Motor neuron (in vitro differentiated cells): Measurements from ENCODE around the gene NKD2. TPM values are rescaled to one million over a fixed set of nuclear protein-coding genes. Genes with fewer than 3 reads are reported as not detected.
"Not testable (repeated sequence)": the region's sequence is repeated elsewhere in the genome, so short reads cannot be mapped to it uniquely, and the experiment has no call there.

Source experiments
- ATAC-seq, 8 experiments: fragments of 200-7000 bp; cut with Tn5 transposase; replicated peaks in 6 of 8; 2 replicates each; pipeline ENCODE4 v1.8.0; 2021; ENCODE audit warnings: mild to moderate bottlenecking in 8 of 8, moderate library complexity in 8 of 8
- H3K27ac ChIP-seq, 2 donors: fragments of 250-450 bp; sonication (Bioruptor Pico); 2 replicates each; pipeline ENCODE4 v1.9.0; 2021; ENCODE audit warnings: antibody characterized with exemption in 2 of 2, mild to moderate bottlenecking in 2 of 2, moderate library complexity in 1 of 2
- H3K4me1 ChIP-seq, 2 donors: fragments of 250-450 bp; sonication (Bioruptor Pico); replicated peaks in 1 of 2; 2 replicates each; pipeline ENCODE4 v1.6.1; 2021; ENCODE audit warnings: antibody characterized with exemption in 2 of 2, mild to moderate bottlenecking in 2 of 2, moderate library complexity in 1 of 2
- H3K4me3 ChIP-seq, 5 donors: fragments of 250-450 bp; sonication (Bioruptor Pico); 2 replicates each; pipeline ENCODE4 v1.9.0; 2021; ENCODE audit warnings: antibody characterized with exemption in 5 of 5, mild to moderate bottlenecking in 5 of 5, moderate library complexity in 4 of 5
- WGBS, 10 experiments: fragments of 450-650 bp; shearing (Covaris generic); methylation state at CpG; one replicate each; pipeline ENCODE4 v1.0.0; 2022; 5-methylcytosine and 5-hydroxymethylcytosine counted together
- in situ Hi-C, 9 experiments: fragments of 400-800 bp; cut with MboI; loops; one replicate each; pipeline ENCODE4 v1.15.0; 2021; ENCODE audit warnings: low sequenced_read_pairs in 9 of 9, low pct_unique_long_range_greater_than_20kb in 2 of 9; ENCODE audit not compliant: unreplicated experiment in 9 of 9
- total RNA-seq, 8 experiments: library from RNA; unstranded; fragments of 300-600 nt; gene quantifications; 2 replicates each; pipeline versions ENCODE4 v1.2.3 to v1.2.4, GENCODE V29; 2022

The NKD2 gene
- total RNA-seq, 8 experiments from 2014 or later, result 0.41 to 19.2 (median 6.8) TPM; not detected in 1

- no CpG with 5 or more reads among the region's 9 CpGs for WGBS, 10 experiments
- H3K4me3 ChIP-seq, in situ Hi-C loops, ATAC-seq: not testable (repeated sequence)
- H3K4me1 ChIP-seq, result peaks cover 16 to 19% of the 10 kb centered on the region in 2 donors
- H3K27ac ChIP-seq, result peak overlapping the region; percentile 48 to 72
Measured at GRCh38 chr5:1021969-1022336, 13.4 kb downstream of the NKD2 start.

DNA sequence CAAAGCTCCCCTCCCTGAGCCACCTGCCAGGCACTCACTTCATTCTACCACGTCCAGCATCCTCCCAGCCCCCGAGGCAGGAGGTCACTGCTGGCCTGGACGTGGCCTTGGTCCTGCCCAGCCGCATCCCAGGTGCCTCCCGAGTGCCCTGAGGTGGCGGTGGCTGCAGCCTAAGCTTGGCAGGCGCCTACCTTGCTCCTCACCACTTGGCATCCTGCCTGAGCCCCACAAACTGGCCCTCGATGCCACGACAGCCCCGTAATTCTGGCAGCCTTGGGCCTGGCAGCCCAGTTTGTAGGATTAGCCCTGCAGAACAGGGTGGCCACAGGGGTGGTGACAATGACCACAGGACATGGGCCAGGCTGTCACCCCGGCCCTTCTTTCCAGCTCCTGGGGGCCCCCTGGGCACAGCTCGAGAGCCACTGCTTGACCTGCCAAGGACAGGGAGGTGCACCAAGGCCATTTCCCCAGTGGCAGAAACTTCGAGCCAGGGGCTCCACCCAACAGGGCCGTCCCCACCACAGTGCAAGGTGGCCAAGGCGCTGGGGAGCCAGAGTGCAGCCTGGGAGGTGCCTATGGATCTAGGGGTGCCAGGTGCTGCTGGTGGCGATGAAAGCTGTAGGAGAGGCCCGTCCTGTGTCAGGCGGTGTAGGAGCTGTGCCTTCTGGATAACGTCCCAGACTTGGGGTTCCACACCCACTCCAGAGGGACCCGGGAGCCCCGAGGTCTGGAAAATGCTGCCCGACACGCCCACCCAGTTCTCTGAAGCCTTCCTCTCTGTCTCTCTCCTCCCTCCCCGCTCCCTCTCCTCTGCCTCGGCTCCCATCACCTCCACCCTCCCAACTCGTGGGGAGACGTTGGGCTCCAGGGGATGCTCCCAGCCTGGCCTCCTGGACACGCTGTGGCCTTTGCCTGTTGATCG is 18.4 kb downstream of the NKD2 start:
- ATAC-seq, result no peak
- WGBS, 10 experiments, result 37 to 100% (median 76%) methylated on average over 3 to 6 of the region's 29 CpGs; no CpG with 5 or more reads in 6 of the 10 experiments
- in situ Hi-C loops, result no loop called here

DNA sequence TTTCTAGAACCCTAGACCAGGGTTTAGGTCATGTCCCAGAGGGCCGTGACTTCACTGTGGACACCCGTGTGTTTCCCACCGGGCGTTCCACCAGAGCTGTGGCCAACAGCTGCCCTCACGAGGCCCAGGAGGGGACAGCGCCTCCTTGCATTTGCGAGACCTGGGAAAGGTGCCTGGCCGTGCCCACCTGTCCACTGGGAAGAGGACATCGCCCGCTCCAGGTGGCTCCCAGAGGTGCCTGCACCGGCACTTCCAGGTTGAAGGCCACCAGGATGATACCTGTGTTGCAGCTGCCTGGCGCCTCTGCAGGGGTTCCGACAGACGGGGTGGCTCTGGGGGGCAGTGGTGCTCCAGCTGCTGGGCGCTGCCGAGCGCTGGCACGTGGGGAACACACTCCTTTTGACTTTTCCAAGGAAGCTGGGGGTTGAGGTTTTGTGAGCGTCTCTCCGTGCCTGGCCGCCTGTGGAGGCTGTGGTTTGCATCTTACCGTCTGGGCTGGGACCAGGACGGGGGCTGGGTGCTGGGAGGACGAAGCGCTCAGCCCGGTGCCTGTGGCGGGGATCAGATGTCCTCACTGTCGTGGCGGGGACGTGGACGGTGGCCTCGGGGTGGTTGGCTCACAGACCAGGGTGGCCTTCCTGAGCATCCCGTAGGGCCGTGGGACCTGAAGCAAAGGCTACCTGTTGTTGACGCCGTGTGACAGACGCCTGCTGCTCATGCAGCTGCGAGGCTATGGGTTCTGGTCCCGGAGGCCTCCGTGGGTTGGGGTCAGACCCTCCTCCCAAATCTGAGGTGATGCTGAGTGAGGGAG is 19.2 kb downstream of the NKD2 start:
- WGBS, 10 experiments, result 50 to 100% (median 90%) methylated on average over 2 to 8 of the region's 40 CpGs; no CpG with 5 or more reads in 4 of the 10 experiments
- Histone ChIP-seq H3K4me1 (peaks cover 9% of the 10 kb centered on the region in 2 donors), H3K27ac (no peak overlapping the region), H3K4me3 (no peak overlapping the region)
- no peak for ATAC-seq
- in situ Hi-C loops, result no loop called here

More for the DNA sequence above, 18.4 kb downstream of the NKD2 start:
- Histone ChIP-seq H3K4me1 (peaks cover 9% of the 10 kb centered on the region in 2 donors), H3K4me3 (no peak overlapping the region), H3K27ac (no peak overlapping the region)

DNA sequence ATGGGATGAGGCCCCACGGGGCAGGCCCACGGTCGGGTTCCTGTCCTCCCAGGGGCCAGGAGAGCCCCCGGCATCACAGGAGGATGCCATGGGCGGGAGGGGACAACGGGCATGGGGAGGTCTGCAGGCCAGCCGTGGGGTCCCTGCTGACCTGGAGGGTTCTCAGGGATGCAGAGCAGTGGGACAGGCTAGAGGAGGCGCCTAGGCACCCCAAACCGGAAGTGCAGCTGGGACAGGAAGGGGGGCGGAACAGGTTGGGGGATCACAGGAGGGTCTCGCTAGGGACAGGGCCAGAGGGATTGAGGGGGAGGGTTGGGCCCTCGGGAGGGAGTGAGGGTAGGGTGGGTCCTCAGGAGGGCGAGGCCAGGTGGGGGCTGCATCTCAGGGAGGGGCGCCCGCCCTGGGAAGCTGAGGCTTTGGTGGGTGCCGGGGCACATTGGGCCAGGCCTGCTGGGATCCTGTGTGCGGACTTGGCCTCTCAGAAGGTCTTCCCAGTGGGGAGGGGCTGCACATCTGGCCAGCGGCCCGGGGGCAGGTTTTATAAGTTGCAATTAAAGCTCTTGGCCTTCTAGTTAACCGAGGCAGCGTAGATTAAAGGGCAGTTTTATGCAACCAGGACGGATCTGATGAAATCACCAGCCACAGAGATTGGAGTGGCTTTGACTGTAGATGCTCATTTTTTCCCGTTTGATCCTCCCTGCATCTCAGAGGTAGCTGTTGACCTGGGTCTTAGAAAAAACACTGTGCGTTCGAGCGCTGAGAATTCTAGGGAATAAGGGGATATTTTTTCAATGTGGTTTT is 20.1 kb downstream of the NKD2 start:
- no peak overlapping the region for H3K27ac ChIP-seq
- WGBS, 10 experiments, result 20 to 88% (median 74%) methylated on average over 1 to 6 of the region's 26 CpGs; no CpG with 5 or more reads in 4 of the 10 experiments
- ATAC-seq, result peak in 2 of 8 experiments; percentile 15 to 17
- in situ Hi-C loops, result no loop called here
- no peak overlapping the region for H3K4me3 ChIP-seq
- H3K4me1 ChIP-seq, result peaks cover 9% of the 10 kb centered on the region in 2 donors

DNA sequence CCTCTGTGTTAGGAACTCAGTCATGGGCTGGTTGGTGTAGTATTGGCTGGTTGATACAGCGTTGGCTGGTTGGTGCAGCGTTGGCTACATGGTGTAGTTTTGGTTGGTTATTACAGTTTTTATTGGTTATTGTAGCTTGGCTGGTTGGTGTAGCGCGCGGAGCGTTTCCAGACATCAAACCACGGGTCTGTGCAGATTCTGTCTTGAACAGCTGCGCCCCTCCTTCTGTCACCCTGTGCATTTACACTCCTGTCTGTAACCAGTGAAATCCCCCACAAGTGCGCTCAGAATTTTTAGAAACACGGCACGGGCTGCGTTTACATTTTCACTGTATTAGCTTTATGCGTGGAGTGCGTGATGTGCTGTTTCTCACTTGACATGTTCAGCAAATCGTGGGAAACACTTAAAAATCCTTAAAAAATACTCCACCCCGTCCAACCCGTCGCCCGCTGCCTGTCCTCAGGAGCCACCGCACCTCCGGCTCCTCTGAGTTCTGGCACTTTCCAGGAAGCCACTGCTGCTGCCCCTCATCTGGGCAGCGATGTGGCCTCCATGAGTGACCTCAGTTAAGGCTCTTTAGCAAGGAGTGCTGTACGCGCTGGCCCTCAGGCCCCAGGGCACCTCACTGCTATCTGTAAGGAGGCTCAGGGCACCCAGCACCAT is 20.8 kb downstream of the NKD2 start:
- 51 to 88% (median 85%) methylated on average over 3 to 17 of the region's 24 CpGs; no CpG with 5 or more reads in 3 of the 10 experiments for WGBS, 10 experiments
- no peak overlapping the region for H3K27ac ChIP-seq
- H3K4me3 ChIP-seq, result no peak overlapping the region
- peak in 1 of 8 experiments; percentile 32 for ATAC-seq
- peaks cover 9% of the 10 kb centered on the region in 2 donors for H3K4me1 ChIP-seq
- in situ Hi-C loops, result no loop called here

GRCh38 chr5:1029945-1030625 is 21.5 kb downstream of the NKD2 start:
- no peak overlapping the region for H3K27ac ChIP-seq
- WGBS, 10 experiments, result 24 to 76% (median 55%) methylated on average over 2 to 4 of the region's 10 CpGs; no CpG with 5 or more reads in 7 of the 10 experiments
- in situ Hi-C loops, result no loop called here
- peak in 1 of 8 experiments; percentile 14 for ATAC-seq
- no peak overlapping the region for H3K4me3 ChIP-seq
- peaks cover 9% of the 10 kb centered on the region in 2 donors for H3K4me1 ChIP-seq

DNA sequence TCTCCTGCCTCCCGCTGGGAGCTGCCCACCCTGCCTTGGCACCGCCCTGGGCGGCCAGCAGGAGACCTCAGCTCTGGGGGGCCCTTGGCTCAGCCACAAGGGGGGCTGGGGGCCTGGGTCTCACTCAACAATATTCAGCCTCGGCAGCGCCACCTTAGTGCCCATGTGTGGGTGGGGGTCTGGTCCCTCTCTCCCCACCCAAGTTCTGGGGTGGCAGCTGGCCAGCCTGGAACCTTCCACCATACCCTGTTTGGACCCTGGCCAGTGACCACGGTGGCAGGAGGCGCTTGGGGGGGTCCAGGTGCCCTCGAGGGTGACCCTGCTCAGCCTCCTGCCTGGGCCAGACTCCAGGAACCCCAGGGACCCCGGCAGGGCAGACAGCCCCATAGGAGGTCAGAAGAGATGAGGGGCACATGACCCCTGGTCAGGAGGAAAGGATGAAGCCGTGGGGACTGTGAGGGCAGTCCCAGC is 22.2 kb downstream of the NKD2 start:
- 20 to 100% (median 83%) methylated on average over 1 to 4 of the region's 10 CpGs; no CpG with 5 or more reads in 7 of the 10 experiments for WGBS, 10 experiments
- in situ Hi-C loops, result no loop called here

DNA sequence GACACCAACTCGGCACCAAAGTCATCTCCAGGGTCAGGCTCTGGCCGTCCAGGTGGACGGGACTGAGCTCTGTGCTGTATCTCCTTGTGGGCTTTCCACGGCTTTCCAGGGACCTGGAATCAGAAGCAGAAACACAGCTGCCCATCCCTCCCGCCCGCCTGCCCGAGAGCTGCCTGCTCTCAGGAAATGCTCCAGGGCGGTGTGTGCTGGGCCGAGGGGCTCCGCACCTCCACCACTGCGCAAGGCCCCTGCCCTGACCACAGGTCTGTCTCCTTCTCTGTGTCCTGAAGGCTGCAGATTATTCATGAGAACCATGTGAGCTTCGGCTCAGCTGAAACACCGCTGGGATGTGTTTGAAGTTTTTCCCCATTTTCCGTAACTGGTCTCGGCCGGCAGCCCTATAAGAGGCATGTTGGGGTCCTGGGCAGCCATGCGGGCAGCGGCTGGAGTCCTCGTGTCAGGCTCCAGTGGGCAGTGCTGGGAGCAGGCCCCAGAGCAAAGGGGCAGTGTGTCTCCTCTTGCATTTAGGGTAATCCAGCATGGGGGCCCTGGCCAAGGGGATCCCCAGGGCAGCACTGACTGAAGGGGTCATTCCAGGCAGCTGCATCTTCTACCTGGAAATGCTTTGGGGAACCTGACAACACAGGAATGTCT is 22.8 kb downstream of the NKD2 start:
- 29 to 81% (median 69%) methylated on average over 1 to 5 of the region's 19 CpGs; no CpG with 5 or more reads in 4 of the 10 experiments for WGBS, 10 experiments
- ATAC-seq, result no peak
- H3K4me1 ChIP-seq, result peaks cover 9% of the 10 kb centered on the region in 2 donors
- no peak overlapping the region for H3K4me3 ChIP-seq
- no peak overlapping the region for H3K27ac ChIP-seq
- in situ Hi-C loops, result no loop called here

More for the DNA sequence above, 22.2 kb downstream of the NKD2 start:
- ATAC-seq, result peak in 1 of 8 experiments; percentile 8
- Histone ChIP-seq H3K27ac (no peak overlapping the region), H3K4me3 (no peak overlapping the region), H3K4me1 (peaks cover 9% of the 10 kb centered on the region in 2 donors)

GRCh38 chr5:1032011-1032410 is 23.4 kb downstream of the NKD2 start:
- WGBS, 10 experiments, result 80 to 100% (median 92%) methylated on average over 2 to 5 of the region's 16 CpGs; no CpG with 5 or more reads in 6 of the 10 experiments
- in situ Hi-C loops, result no loop called here
- ATAC-seq, result no peak

DNA sequence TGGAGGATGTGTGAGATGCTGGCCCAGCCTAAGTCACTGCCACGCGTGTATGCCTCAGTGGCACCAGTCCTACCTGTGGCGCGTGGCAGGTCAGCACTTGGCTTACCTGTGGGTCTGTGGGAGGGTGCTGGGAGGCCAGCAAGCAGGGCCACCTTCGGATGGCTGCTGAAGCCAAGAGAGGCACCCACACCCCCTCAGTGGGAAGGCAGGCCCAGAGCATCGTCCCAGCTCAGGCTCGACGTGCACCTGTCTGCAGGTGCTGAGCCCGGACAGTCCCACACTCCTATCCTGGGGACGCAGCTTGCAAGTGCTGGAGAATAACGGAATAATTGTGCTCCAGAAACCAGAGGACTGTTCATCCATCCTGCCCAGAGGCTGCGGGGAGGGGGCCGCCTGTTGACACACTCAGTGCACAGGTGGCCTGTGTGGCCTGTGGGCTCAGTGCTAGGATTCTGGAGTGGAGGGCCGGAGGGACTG is 24.0 kb downstream of the NKD2 start:
- in situ Hi-C loops, result no loop called here
- H3K4me3 ChIP-seq, result no peak overlapping the region
- no peak overlapping the region for H3K27ac ChIP-seq
- ATAC-seq, result no peak
- 0 to 100% (median 100%) methylated on average over 1 to 4 of the region's 14 CpGs; no CpG with 5 or more reads in 7 of the 10 experiments for WGBS, 10 experiments
- H3K4me1 ChIP-seq, result peaks cover 9% of the 10 kb centered on the region in 2 donors

More at GRCh38 chr5:1032011-1032410, 23.4 kb downstream of the NKD2 start:
- H3K27ac ChIP-seq, result no peak overlapping the region
- no peak overlapping the region for H3K4me3 ChIP-seq
- peaks cover 9% of the 10 kb centered on the region in 2 donors for H3K4me1 ChIP-seq

DNA sequence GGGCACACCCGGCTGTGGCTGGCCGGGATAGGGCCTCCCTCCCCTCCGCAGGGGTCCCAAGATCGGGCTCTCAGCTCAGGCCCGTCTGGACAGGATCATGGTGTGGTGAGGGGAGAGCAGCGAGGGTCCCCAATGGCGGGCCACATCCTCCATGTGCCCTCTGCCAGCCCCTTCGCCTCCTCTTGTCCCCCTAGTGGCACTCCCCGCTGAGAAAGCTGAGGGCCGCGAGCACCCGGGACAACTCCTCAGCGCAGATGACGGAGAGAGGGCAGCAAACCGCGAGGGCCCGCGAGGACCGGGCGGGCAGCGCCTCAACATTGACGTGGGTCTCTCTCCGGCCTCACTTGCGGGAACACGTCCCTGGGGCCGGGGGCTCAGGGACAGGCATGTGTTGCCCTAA is 24.6 kb downstream of the NKD2 start:
- no peak for ATAC-seq
- in situ Hi-C loops, result no loop called here
- WGBS, 10 experiments, result 90 to 100% (median 96%) methylated on average over 1 to 5 of the region's 26 CpGs; no CpG with 5 or more reads in 5 of the 10 experiments

More for the DNA sequence above, 24.6 kb downstream of the NKD2 start:
- H3K4me1 ChIP-seq, result peaks cover 9% of the 10 kb centered on the region in 2 donors
- no peak overlapping the region for H3K27ac ChIP-seq
- H3K4me3 ChIP-seq, result no peak overlapping the region
